Stimulated activated CD4-positive, alpha-beta T cell treated with anti-CD3 and anti-CD28 coated beads, Interleukin-4, amount 100 ng/mL, for 4 hours (primary cell): ENCODE data around the gene ATP9B.
A peak's percentile ranks its signal among the peaks of the same experiment; 100 is the strongest.

ENCODE experiments used
- DNase-seq, 2 experiments: peaks; one replicate each; pipeline ENCODE4 v3.0.0-alpha.2; 2020

The ATP9B gene, protein sequence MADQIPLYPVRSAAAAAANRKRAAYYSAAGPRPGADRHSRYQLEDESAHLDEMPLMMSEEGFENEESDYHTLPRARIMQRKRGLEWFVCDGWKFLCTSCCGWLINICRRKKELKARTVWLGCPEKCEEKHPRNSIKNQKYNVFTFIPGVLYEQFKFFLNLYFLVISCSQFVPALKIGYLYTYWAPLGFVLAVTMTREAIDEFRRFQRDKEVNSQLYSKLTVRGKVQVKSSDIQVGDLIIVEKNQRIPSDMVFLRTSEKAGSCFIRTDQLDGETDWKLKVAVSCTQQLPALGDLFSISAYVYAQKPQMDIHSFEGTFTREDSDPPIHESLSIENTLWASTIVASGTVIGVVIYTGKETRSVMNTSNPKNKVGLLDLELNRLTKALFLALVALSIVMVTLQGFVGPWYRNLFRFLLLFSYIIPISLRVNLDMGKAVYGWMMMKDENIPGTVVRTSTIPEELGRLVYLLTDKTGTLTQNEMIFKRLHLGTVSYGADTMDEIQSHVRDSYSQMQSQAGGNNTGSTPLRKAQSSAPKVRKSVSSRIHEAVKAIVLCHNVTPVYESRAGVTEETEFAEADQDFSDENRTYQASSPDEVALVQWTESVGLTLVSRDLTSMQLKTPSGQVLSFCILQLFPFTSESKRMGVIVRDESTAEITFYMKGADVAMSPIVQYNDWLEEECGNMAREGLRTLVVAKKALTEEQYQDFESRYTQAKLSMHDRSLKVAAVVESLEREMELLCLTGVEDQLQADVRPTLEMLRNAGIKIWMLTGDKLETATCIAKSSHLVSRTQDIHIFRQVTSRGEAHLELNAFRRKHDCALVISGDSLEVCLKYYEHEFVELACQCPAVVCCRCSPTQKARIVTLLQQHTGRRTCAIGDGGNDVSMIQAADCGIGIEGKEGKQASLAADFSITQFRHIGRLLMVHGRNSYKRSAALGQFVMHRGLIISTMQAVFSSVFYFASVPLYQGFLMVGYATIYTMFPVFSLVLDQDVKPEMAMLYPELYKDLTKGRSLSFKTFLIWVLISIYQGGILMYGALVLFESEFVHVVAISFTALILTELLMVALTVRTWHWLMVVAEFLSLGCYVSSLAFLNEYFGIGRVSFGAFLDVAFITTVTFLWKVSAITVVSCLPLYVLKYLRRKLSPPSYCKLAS

DNA sequence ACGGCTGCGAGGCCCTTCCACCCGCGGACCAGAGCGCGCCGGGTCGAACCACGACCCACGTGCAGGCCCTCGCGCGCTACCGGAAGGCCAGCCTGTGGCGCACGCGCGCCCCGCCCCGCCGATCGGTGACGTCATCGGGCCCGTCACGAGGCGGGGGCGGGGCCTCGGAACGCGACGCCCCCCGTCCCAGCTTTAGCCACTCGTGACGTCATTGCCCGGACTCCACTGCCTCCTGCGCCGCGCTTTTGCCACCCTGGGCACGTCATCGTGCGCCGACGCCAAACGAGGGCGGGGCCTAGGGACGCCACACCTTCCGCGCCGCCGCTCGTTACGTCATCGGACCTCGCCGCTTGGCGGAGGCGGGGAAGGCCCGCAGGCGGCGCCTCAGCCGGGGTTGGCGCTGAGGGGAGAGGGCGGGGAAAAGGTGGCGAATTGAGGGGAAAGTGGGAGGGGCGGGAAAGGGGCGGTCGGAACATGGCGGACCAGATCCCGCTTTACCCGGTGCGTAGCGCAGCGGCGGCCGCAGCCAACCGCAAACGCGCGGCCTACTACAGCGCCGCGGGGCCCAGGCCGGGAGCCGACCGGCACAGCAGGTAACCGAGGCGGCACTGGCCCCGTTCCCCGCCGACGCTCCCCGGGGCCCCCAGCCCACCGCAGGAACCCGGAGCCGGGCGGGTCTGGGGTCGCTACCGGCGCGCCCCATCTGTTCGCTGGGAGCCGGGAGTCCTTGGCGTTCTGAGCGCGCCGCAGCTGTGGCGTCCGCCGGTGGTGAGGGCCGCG, at the start of gene ATP9B:
ATP9B (plus strand) TSS at position 458 of the 780 bp plus-strand sequence; CDS start at position 475, 17 bp downstream.
- peak; percentile 98 to 99 for DNase-seq

DNA sequence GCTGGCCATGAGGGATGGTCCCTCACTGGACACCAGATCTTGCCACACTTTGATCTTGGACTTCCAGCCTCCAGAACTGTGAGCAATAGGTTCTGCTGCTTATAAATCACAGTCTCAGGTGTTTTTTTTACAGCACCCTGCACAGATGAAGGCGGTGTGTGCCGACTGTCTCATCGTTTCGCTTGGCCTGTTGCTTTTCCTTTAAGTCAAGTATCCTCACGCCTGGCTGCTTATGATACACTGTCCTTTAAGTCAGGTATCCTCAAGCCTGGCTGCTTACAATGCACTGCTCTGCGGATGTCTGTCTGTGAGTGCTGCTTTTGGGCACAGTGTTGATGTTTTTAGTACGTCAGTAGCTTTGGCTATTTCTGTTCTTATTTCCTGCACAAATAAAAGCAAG, 49.3 kb upstream of the ATP9B start:
- no peak for DNase-seq

DNA sequence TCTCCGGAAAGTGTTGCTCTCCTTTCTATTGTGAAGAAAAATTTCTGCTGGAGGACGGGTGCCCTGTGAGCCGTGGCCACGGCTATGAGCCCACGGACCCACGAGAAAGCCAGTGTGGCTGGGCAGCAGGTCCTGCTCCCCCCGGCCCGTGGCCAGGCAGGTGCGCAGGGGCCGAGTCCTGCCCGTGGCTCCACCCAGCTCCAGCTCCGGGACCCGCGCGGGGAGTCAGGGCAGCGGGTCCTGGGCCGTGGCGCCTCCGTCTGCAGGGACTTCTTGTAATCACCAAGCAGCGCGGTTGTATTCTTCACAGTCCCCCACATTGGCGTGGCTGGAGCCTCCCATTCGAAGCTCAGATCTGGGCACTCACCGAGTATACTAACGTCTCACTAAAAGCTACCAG, 46.6 kb upstream of the ATP9B start:
- no peak for DNase-seq

DNA sequence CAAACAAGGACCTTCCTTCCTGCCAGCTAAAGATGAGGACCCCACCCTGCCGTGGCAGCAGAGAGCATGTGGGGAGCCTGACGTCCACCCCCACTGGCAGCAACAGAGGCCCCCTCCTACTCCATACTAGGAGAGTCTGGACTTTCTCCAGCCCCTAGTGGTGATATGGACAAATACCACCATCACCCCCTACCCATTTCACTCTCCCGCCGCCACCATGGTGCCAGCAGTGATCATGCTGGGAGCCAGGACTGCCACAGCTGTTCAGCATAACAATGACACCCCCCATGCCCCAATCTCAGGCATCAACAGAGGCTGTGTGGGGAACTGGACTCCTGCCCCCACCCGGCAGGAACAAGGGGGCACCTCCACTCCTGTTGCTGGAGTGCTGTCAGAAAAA, 42.7 kb upstream of the ATP9B start:
- no peak for DNase-seq

DNA sequence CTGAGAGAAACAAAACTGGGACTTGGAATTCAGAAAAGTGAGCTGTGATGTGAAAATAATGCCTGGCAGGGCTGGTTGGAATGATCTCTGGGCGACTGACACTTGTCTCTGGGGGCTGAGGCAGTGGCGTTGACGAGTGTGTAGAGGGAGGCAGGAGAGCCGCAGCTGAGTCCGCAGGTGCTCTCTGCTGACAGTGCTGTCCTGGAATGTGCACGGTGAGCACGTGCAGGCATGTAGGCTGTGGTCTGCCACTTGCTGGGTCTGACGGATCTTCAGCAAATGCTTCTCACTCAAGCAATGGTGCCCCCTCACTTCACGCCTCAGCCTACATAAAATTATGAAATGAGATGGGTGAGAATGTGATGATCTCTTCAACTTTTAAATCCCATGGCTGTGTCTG, 38.5 kb upstream of the ATP9B start:
- no peak for DNase-seq

DNA sequence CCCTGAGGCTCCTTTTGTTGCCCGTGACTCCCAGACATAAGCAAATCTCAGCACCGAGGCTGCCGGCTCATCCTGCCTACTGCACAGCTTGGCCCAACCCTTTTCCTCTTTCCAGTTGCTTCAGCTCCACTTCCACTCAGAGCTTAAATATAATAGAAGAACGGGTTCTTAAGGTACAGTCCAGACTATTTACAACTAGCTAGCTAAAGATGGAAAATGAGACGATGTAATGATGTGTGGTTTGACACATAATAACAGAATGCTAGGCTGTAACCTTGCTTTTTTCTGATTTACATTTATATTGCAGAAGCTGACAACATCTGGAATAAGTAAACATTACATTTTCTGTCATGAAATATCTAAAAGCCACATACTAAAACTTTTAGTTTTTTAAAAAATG, 26.9 kb upstream of the ATP9B start:
- DNase-seq: no peak

DNA sequence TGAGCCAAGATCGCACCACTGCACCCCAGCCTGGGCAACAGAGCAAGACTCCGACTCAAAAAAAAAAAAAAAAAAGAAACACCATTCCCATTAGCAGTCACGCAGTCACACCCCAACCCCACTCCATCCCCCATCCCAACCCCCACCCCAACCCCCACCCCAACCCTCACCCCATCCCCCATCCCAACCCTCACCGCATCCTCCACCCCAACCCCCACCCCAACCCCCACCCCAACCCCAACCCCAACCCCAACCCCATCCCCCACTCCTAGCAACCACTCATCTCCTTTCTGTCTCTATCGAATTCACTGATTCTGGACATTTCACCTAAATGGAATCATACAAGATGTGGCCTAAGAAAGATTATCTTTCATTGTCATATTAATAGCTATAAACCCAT, 25.9 kb upstream of the ATP9B start:
- no peak for DNase-seq

DNA sequence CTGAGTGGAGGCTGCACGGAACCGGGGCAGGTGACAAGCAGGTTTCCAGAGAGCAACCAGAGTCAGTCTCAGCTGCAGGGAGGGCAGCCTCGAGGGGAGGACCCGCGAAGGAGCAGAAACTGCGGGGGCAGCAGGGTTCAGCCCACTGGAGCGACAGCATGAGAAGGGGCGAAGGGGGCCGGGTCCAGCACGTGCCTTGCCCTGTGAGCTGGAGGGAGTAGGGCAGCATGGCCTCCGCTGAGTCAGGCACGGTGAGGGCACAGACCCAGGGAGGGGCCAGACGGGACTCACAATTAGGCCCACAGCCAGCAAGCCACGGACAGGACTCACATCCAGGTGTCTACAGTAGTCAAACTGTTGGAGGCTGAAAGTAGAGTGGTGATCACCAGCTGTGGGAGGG, 22.7 kb upstream of the ATP9B start:
- no peak for DNase-seq

DNA sequence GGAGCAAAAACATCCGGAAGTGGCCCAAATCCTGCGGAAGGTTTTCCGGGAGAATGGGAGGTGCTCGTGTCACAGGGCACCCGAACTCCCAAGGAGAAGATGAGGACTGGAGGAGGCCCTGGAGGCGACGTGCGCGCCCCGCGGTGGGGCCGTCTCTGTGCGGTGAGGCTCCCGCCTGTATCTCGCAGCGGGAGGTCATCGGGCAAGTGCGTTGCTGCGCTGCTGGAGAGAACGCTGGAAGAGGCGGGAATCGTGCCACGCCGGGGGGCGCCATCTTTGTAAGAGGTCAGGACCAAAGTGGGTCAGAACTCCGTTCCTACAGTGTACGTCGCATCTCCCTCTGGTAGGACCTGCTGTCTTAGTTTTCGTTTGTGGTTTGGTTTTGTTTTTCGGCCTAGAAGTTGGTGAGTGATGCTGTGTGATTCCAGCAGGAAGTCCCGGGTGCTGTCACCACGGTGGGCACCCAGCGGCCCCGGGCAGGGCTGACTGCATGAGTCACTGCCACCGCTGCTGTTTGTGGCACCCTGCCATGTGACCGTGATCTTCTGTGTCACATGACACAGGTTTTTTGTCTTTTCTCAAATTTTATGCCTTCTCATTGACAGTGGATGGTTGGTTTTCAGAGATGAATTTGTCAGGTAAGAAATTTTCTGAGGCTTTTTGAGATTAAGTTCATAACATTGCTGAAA, 21.5 kb upstream of the ATP9B start:
- no peak for DNase-seq

DNA sequence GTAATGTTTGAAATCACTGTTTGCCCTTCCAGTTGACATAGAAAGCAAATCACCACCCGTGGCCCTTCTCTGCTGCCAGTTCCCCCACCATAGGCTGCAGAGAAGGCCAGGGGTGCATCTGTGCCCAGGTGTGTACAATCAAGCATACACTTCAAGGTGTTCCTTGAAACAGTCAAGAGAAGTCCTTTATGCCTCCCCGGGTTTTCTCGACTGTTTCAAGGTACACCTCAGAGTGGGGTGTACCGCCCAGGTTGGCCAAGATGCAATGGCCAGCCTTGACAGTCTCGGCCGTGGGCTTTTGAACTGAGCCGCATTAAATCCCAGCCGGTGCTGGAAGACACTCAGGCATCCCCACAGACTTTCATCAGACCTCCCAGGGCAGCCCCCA, 21.0 kb upstream of the ATP9B start:
- no peak for DNase-seq

DNA sequence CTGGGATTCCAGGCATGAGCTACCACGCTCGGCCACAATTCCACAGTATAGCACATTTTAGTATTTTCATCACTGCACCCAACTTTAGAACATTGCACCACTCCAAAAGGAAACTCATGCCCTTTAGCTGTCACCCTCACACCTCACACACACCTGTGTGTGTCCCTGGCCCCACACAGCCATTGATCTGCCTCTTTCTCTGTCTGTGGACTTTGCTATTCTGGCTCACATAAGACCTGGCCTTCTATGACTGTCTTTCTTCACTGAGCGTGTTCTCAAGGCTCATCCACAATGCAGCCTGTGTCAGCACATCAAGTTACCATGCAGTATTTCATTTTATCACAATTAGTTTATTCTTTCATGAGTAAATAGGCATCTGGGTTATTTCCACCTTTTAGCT, 19.7 kb upstream of the ATP9B start:
- DNase-seq: no peak

DNA sequence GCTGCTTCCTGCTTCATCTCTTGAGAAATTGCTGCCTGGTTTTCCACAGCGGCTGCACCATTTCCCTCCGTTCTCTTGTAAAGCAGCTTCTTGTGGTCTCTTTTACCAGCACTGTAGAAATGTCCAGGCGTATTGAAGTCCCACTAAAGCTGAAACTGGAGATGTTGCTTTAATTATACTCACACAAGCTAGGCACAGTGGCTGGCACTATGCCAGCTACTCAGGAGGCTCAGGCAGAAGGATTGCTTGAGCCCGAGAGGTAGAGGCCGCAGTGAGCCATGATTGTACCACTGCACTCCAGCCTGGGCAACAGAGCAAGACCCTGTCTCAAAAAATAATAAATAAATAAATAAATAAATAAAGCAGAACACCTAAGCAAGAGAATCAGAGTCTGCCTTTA, 19.2 kb upstream of the ATP9B start:
- DNase-seq: no peak

DNA sequence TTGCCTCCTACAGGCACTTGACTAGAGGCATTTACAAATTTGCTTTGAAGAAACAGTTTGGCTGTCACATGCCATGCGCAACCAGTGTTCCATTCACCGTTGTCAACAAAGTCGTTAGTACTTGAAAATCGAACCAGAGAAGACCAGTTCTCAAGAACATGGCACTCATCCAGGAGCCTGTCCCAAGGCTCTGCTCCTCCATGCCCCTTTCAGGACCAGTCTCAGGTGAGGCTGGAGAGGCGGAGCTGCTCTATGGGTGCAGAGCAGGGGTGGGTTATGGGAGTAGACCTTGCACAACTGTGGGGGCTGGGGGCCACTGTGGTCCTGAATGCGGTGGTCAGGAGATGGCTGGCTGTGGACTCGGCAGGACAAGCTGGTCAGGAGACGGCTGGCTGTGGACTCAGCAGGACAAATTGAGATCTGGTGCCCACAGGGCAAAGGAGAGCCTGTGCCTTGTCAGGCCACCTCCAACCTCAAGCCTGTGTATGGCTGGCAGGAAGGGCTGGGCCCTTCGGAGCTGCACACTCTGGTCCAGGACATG, 12.3 kb upstream of the ATP9B start:
- DNase-seq: no peak

DNA sequence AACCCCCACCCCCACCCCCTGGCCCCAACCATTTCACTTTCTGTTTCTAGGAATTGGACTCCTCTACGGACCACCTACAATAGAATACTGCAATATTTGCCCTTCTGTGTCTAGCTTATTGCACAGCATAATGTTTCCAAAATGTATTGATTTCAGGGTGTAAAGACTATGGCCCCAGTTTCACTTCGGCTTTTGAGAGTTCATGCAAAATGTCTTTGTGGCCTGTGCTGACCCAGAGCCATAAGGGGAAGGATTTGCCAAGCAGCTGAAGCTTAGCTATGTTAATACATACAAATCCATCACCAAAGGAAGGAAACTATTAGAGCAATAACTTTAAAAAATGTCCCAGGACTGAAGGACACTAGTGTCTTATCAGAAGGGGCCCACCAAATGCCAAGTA, 11.2 kb upstream of the ATP9B start:
- no peak for DNase-seq

DNA sequence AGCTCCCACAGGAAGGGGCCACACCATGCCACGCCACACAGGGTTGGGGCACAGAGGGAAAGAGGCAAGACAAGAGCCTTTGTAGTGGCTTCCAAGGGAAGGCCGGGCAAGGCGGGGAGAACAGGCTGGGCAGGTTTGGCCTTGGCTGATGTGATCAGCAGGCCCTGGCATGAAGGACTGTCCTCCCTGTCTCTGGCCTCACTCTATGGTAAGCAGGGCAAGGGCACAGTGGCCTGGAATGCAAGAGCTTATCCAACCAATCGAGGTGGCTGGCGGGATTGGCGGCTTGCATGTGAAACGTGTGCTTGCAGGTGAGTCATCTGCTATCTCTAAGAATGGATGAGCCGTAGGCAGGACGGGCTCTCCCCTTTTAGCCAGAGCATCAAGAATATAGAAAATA, 6.4 kb upstream of the ATP9B start:
- DNase-seq: no peak

DNA sequence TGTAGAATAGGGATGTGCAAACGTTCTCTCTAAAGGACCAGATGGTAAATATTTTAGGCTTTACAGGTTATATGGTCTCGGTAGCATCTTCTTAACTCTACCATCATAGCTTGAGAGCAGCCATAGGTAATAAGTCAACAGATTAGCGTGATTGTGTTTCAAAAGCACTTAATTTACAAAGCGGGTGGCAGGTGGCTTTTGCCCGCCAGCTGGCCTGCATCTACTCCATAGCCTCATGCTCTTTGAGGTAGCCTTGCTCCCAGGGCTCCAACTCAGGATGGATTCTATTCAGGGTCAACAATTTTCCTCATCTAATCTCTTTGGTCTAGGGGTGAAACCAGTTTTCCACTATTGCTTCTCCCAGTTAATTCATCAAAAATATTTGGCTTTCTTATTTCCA, 5.0 kb upstream of the ATP9B start:
- DNase-seq: no peak

DNA sequence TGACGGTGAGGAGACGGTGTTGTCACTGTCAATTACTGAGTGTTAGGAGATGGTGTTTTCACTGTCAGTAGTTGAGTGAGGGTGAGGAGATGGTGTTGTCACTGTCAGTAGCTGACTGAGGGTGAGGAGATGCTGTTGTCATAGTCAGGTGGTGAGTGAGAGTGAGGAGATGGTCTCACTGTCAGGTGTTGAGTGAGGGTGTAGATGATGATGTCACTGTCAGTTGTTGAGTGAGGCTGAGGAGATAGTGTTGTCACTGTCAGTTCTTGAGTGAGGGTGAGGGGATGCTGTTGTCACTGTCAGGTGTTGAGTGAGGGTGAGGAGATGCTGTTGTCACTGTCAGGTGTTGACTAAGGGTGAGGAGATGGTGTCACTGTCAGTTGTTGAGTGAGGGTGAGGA, 3.4 kb upstream of the ATP9B start:
- DNase-seq: no peak

DNA sequence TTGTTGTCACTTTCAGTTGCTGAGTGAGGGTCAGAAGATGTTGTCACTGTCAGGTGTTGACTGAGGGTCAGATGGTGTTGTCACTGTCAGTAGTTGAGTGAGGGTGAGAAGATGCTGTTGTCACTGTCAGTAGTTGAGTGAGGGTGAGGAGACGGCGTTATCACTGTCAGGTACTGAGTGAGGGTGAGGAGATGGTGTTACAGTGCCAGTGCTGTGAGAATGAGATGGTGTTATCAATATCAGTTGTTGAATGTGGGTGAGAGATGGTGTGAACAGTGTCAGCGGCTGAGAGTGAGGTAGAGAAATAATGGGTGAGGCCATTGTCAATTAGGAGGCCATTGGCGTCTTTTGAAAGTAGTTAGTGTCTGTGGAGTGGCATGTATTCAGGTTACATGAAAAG, 1.6 kb upstream of the ATP9B start:
- no peak for DNase-seq

DNA sequence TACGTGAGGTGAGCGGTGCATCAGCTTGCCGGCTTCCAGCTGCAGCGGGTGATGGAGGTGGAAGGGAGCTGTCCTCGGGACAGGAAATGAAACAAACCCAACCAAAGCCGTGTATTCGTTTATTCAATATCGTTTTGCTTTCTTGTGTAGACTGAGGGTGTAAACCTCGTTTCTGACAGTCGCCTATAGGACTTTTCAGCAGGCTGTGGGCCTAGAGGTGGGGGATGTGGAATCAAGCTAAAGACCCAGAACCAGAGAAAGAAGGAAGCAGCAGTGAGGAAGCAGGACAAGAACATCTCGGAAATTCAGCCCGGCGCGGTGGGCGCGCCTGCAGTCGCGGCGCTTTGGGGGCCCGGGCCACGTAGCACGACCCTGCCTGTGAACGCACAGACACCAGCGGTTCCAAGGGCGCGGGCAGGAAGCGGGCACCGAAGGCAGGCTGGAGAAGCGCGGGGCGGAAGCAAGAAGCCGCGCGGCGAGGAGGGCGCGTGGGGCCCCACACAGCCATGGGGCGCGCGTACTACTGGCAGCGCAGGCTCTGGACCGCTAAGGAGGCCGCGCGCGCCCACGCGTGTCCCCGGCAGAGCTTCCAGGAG, 755 bp upstream of the ATP9B start:
- DNase-seq: peak; percentile 28 to 39

DNA sequence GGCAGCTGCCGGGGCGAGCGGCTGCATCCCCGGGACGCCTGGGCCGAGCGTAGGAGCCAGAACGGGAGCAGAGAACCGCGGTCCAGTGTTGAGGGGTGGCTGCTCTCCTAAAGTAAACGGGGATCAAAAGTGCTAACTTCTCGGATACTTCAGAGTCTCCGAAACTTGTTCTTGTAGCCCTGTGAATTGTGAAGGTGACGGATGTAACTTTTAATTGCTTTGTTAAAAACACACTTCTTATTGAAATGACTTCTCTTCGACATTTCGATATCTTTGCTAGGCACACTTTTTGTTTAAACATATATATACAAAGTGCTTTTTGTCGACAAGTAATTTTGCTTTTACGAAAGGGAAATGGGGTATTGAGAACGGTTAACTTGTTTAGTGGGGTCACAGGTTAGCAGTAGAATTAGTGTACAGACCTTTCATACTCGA, 540 bp downstream of the ATP9B start:
- DNase-seq: no peak

DNA sequence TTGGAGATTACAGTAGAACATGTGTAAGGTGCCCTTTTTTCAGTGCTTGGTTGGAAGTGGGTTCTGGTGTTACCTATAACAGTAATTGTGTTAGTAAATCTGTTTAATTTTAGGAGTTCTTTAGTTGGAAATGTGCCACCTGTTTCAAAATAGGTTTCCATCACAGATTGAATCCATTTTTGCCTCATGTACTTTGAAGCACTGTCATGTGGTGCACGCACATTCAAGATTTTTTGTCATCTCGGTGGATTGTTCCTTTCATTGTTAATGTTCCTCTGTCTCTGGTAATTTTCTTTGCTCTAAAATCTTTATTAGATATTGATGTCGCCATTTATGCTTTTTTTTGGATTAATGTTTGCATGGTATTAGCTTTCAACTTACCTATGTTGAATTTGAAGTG, 1.3 kb downstream of the ATP9B start:
- no peak for DNase-seq

DNA sequence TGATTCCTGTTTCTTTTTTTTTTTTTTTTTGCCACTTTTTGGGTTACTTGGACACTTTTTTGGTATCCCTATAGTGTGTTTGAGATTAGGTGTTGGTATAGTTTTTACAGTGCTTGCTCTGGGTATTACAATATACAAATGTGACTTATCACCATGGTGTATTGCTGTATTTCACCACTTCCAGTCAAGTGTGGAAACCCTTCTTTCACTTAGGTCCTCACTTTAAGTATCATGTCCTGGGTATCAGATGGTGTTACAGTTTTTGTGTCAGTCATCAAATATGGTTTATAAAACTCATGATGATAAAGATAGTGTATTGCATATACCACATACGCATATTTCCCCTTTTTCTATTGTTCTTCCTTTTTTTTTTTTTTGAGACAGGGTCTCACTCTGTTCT, 1.8 kb downstream of the ATP9B start:
- no peak for DNase-seq
